Lower leg skin (tissue), 3 donors: ENCODE measurements around the gene ABLIM3.

ENCODE experiments used
- CTCF ChIP-seq, 3 donors: fragments of 450-650 bp; IDR thresholded peaks; one replicate each; pipeline ENCODE4 v1.5.1; 2016; ENCODE audit warnings: antibody characterized with exemption in 3 of 3, mild to moderate bottlenecking in 3 of 3, moderate library complexity in 2 of 3
- POLR2A ChIP-seq, 2 donors: fragments of 450-650 bp; IDR thresholded peaks; one replicate each; pipeline ENCODE4 v1.6.1; 2016 to 2017; ENCODE audit warnings: antibody characterized with exemption in 2 of 2, mild to moderate bottlenecking in 1 of 2, moderate library complexity in 1 of 2

GRCh38 chr5:149110406-149110805 is 30.9 kb upstream of the ABLIM3 start:
- TF ChIP-seq CTCF (IDR thresholded peaks at IDR 0.05), result no peak
- no peak for TF ChIP-seq POLR2A (IDR thresholded peaks at IDR 0.05)
